PFSK-1 (cell line): Measurements from ENCODE around the gene PNLDC1.

Source experiments
- FOXP2 ChIP-seq: optimal IDR thresholded peaks from 2 replicates; pipeline ENCODE3; 2011; ENCODE audit warnings: borderline replicate concordance, control low read depth, inconsistent platforms; ENCODE audit not compliant: insufficient read depth; ENCODE audit errors: extremely low read length, extremely low read depth
- POLR2AphosphoS5 ChIP-seq: IDR thresholded peaks from 2 replicates; pipeline ENCODE4 v1.6.1; 2012; ENCODE audit warnings: low read depth, mild to moderate bottlenecking, control low read depth, low read length, moderate library complexity
- REST ChIP-seq, 2 experiments: IDR thresholded peaks; 2 replicates each; pipeline versions ENCODE4 v1.6.1 to v1.8.0; 2011 to 2012; ENCODE audit warnings: low read depth in 2 of 2, low read length in 2 of 2, control low read depth in 1 of 2, inconsistent platforms in 1 of 2, mild to moderate bottlenecking in 1 of 2, moderate library complexity in 1 of 2; ENCODE audit not compliant: insufficient read depth in 1 of 2
- SIN3A ChIP-seq: IDR thresholded peaks from 2 replicates; pipeline ENCODE4 v1.6.1; 2012; ENCODE audit warnings: mild to moderate bottlenecking, low read length, moderate library complexity, borderline replicate concordance; ENCODE audit not compliant: insufficient read depth
- TAF1 ChIP-seq: IDR thresholded peaks from 2 replicates; pipeline ENCODE4 v1.6.1; 2012; ENCODE audit warnings: low read length, control low read depth, borderline replicate concordance; ENCODE audit not compliant: insufficient read depth

GRCh38 chr6:159806021-159806458, 6.0 kb downstream of the PNLDC1 start:
- TF ChIP-seq TAF1 (no peak), POLR2AphosphoS5 (no peak), FOXP2 (no peak), REST (IDR thresholded peaks at IDR 0.05; ENCODE audit: insufficient read depth in 1 of 2, low read depth in 2 of 2, low read length in 2 of 2) (no peak), SIN3A (no peak)
